HCT116 (cell line): ENCODE measurements around the gene FNDC11.

Experiments used
- CEBPB ChIP-seq: IDR thresholded peaks from 2 replicates; pipeline ENCODE4 v1.6.1; 2012; ENCODE audit warnings: low read depth
- CTCF ChIP-seq, 3 experiments: fragments of 200-600 bp in 1 of 3; sonication (generic) in 1 of 3; IDR thresholded peaks in 2 of 3; conservative IDR thresholded peaks in 1 of 3; 2 replicates each; pipeline ENCODE4 v1.5.1; 2012 to 2017; ENCODE audit warnings: low read depth in 2 of 3, low read length in 2 of 3, antibody characterized with exemption in 1 of 3, borderline replicate concordance in 1 of 3, control low read depth in 1 of 3, mild to moderate bottlenecking in 1 of 3, mixed read lengths in 1 of 3, mixed run types in 1 of 3, moderate library complexity in 1 of 3; ENCODE audit not compliant: insufficient read depth in 1 of 3
- EZH2phosphoT487 ChIP-seq: fragments of 200-600 bp; IDR thresholded peaks from 2 replicates; pipeline ENCODE4 v1.6.1; 2018; ENCODE audit warnings: antibody characterized with exemption, borderline replicate concordance
- JUND ChIP-seq: IDR thresholded peaks from 2 replicates; pipeline ENCODE4 v1.6.1; 2012
- POLR2A ChIP-seq: IDR thresholded peaks from 2 replicates; pipeline ENCODE4 v1.7.0; 2011; ENCODE audit warnings: borderline replicate concordance; ENCODE audit not compliant: insufficient read depth, insufficient read length; ENCODE audit errors: extremely low read depth
- SIN3A ChIP-seq: IDR thresholded peaks from 2 replicates; pipeline ENCODE4 v1.6.1; 2012; ENCODE audit warnings: low read depth
- YY1 ChIP-seq: IDR thresholded peaks from 2 replicates; pipeline ENCODE4 v1.6.1; 2011; ENCODE audit warnings: low read length, low read depth, moderate library complexity, mild to moderate bottlenecking; ENCODE audit not compliant: insufficient replicate concordance; ENCODE audit errors: extremely low read depth

DNA sequence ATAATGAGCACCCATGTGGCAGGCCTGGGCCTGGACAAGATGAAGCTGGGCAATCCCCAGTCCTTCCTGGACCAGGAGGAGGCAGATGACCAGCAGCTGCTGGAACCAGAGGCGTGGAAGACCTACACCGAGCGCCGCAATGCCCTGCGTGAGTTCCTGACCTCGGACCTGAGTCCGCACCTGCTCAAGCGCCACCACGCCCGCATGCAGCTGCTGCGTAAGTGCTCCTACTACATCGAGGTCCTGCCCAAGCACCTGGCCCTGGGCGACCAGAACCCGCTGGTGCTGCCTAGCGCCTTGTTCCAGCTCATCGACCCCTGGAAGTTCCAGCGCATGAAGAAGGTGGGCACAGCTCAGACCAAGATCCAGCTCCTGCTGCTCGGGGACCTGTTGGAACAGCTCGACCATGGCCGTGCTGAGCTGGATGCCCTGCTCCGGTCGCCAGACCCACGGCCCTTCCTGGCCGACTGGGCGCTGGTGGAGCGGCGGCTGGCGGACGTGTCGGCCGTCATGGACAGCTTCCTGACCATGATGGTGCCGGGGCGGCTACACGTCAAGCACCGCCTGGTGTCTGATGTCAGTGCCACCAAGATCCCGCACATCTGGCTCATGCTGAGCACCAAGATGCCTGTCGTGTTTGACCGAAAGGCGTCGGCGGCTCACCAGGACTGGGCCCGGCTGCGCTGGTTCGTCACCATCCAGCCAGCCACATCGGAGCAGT is 1.9 kb downstream of the FNDC11 start:
- TF ChIP-seq POLR2A, result no peak
- TF ChIP-seq CTCF (IDR thresholded peaks at IDR 0.05 in 2 of 3, conservative IDR thresholded peaks at IDR 0.05 in 1 of 3; ENCODE audit: borderline replicate concordance in 1 of 3, insufficient read depth in 1 of 3, low read depth in 2 of 3, low read length in 2 of 3), result no peak
- TF ChIP-seq CEBPB, result no peak
- TF ChIP-seq YY1, result no peak
- no peak for TF ChIP-seq SIN3A
- no peak for TF ChIP-seq EZH2phosphoT487
- TF ChIP-seq JUND, result no peak
